Thyroid gland (tissue), 4 donors: Measurements from ENCODE around the gene CCDC85A.

Experiments used
- CTCF ChIP-seq, 6 experiments: fragments of 200-600 bp in 3 of 6; fragments of 450-650 bp in 3 of 6; sonication (generic) in 3 of 6; IDR thresholded peaks; one replicate each; pipeline ENCODE4 v1.5.1; 2016 to 2019; ENCODE audit warnings: antibody characterized with exemption in 6 of 6, mild to moderate bottlenecking in 2 of 6, inconsistent platforms in 1 of 6, moderate library complexity in 1 of 6
- POLR2A ChIP-seq, 2 donors: fragments of 450-650 bp; IDR thresholded peaks; one replicate each; pipeline ENCODE4 v1.6.1; 2017; ENCODE audit warnings: antibody characterized with exemption in 2 of 2, mild to moderate bottlenecking in 2 of 2, moderate library complexity in 1 of 2

DNA sequence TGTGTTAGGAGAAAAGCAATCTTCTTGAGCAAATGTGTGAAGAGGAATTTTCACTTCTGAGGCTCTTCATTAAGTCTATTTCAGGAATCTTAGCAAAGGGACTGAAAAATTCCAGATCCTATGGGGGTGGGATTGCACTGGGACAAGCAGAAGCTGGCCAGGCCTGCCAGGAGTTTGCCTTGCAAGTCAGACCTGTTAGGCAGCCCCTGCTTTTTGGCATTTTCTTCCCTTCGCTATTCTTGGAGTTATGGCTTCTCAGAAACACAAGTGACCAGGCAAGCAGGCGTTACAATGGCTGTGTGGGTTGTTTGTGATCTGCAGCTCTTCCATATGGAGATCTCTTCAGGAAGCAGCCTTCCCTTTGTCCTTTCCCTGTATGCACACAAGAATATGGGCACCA, 8.0 kb upstream of the CCDC85A start:
- TF ChIP-seq CTCF (IDR thresholded peaks at IDR 0.05) (no peak), POLR2A (IDR thresholded peaks at IDR 0.05) (no peak)
